A673 (cell line): ENCODE data around the gene DLEC1. TPM values are rescaled to one million over a fixed set of nuclear protein-coding genes. Genes with fewer than 3 reads are reported as not detected.

Source experiments
- BruUV-seq: library from RNA; stranded (reverse); fragments of 400-500 nt; replicated peaks from 2 replicates; lab custom pipeline; 2021; lab: Mats Ljungman, UMichigan
- CTCF ChIA-PET: fragments of 300-600 bp; sonication (Branson Sonifier 250); formaldehyde crosslinking; loops from one replicate; lab custom pipeline; 2022; ENCODE audit warnings: antibody characterized with exemption; lab: Charles Lee
- POLR2A ChIA-PET: fragments of 300-600 bp; sonication (Branson Sonifier 250); formaldehyde crosslinking; loops from one replicate; lab custom pipeline; 2022; ENCODE audit warnings: antibody characterized with exemption; ENCODE audit not compliant: low non-redundant PET; lab: Charles Lee
- DNase-seq: peaks from one replicate; pipeline ENCODE4 v3.0.0-alpha.2; 2015; ENCODE audit warnings: low spot score
- H3K27ac ChIP-seq: fragments of 200-600 bp; sonication (generic); 2 replicates; pipeline ENCODE4 v1.5.1; 2016; ENCODE audit warnings: mixed run types, low read depth, mild to moderate bottlenecking, mixed read lengths, antibody characterized with exemption, low read length; ENCODE audit not compliant: poor library complexity, severe bottlenecking
- H3K27me3 ChIP-seq: fragments of 200-600 bp; sonication (generic); replicated peaks from 2 replicates; pipeline ENCODE4 v1.6.1; 2017; ENCODE audit warnings: mixed run types, low read depth, mild to moderate bottlenecking, mixed read lengths, antibody characterized with exemption, low read length; ENCODE audit not compliant: insufficient read depth, poor library complexity
- H3K36me3 ChIP-seq: fragments of 200-600 bp; sonication (generic); 2 replicates; pipeline ENCODE4 v1.6.1; 2016; ENCODE audit warnings: mixed run types, mild to moderate bottlenecking, mixed read lengths, antibody characterized with exemption, low read length; ENCODE audit not compliant: insufficient read depth, poor library complexity, severe bottlenecking
- H3K4me1 ChIP-seq: fragments of 200-600 bp; sonication (generic); 2 replicates; pipeline ENCODE4 v1.6.1; 2017; ENCODE audit warnings: mixed run types, mild to moderate bottlenecking, mixed read lengths, antibody characterized with exemption, low read length; ENCODE audit not compliant: insufficient read depth, poor library complexity, severe bottlenecking
- H3K4me3 ChIP-seq: fragments of 200-600 bp; sonication (generic); 2 replicates; pipeline ENCODE4 v1.5.1; 2016; ENCODE audit warnings: low read depth, mixed run types, mild to moderate bottlenecking, mixed read lengths, low read length; ENCODE audit not compliant: poor library complexity, severe bottlenecking
- H3K9me3 ChIP-seq: fragments of 200-600 bp; sonication (generic); 2 replicates; pipeline ENCODE4 v1.6.1; 2016; ENCODE audit warnings: mixed run types, low read depth, mild to moderate bottlenecking, mixed read lengths, antibody characterized with exemption, low read length; ENCODE audit not compliant: poor library complexity, severe bottlenecking
- CTCF ChIP-seq: fragments of 300-800, 200-600 bp; sonication (generic); conservative IDR thresholded peaks from 2 replicates; pipeline ENCODE4 v1.5.1; 2017; ENCODE audit warnings: low read depth, mild to moderate bottlenecking, antibody characterized with exemption, low read length, moderate library complexity, mixed read lengths
- EZH2 ChIP-seq: fragments of 200-600 bp; sonication (generic); IDR thresholded peaks from 2 replicates; pipeline ENCODE4 v1.6.1; 2017; ENCODE audit warnings: borderline replicate concordance, low read depth, mild to moderate bottlenecking, mixed read lengths, antibody characterized with exemption, low read length; ENCODE audit not compliant: poor library complexity, severe bottlenecking
- intact Hi-C: fragments of 100-400 bp; cut with micrococcal nuclease; formaldehyde crosslinking; loops from one replicate; pipeline ENCODE4 v1.10.0; 2022; ENCODE audit not compliant: unreplicated experiment
- total RNA-seq: library from RNA; stranded (reverse); gene quantifications from 2 replicates; pipeline ENCODE4 v1.2.3, GENCODE V29; 2021

DLEC1 gene
- total RNA-seq, 1 experiment from 2014 or later: not detected

DNA sequence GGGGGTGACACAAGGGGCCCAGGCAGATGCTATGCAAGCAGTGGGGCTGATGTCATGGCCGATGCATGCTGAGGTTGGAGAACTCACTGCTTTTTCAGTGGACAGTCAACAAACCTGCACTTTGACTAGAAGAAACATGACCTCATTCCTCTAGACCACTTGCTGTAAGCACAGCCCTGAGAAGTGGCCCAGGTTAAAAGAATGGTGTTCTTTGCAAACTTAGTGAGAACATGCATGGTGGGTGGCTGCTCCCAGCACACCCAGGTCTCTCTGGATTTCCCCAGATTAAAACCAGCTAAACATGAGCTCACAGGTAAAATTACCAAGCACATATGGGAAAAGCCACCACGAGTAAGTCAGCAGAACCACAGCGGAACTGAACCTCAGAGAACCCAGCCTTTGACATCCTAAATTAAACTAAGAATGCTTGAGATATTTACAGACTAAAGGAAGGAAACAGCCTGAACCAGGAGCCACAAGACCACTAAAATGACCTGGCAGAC, 15.5 kb downstream of the DLEC1 start:
- POLR2A ChIA-PET: no interaction called here
- Histone ChIP-seq H3K27ac (no peak overlapping the region), H3K27me3 (no peaks in the 10 kb centered on the region), H3K4me3 (no peak overlapping the region), H3K9me3 (no peaks in the 10 kb centered on the region), H3K4me1 (no peaks in the 10 kb centered on the region), H3K36me3 (no peaks in the 10 kb centered on the region)
- CTCF ChIA-PET: no interaction called here
- TF ChIP-seq CTCF: no peak
- no peak for TF ChIP-seq EZH2
- BruUV-seq: no TSS peak
- DNase-seq: no peak
- intact Hi-C loops: no loop called here

- DNase-seq: no peak
- no peaks in the 10 kb centered on the region for H3K4me1 ChIP-seq
- H3K36me3 ChIP-seq: no peaks in the 10 kb centered on the region
- CTCF ChIA-PET: no interaction called here
- intact Hi-C loops: no loop called here
- H3K27me3 ChIP-seq: no peaks in the 10 kb centered on the region
- no peak for TF ChIP-seq CTCF
- no peak overlapping the region for H3K4me3 ChIP-seq
- H3K9me3 ChIP-seq: no peaks in the 10 kb centered on the region
- BruUV-seq: no TSS peak
- no peak overlapping the region for H3K27ac ChIP-seq
- POLR2A ChIA-PET: no interaction called here
Observed at GRCh38 chr3:38059148-38059547, 20.1 kb downstream of the DLEC1 start.

DNA sequence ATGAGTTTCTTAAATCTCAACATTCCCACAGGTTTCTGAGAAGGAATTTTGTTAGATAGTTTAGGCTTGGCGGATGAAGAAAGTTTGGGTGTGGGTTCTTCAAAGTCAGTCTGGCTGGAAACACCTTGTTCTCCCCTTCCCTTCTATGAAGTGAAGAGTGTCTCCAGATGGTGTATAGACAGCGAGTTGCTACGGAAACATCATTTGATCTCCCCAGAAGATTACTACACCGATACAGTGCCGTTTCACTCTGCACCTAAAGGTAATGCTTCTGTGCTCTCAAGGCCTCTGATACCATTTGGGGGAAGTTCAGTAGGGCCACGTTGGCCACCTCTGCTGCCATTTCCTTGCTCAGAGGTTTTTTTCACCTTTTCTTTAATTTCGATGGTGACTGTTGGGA, 20.6 kb downstream of the DLEC1 start:
- no peak for DNase-seq
- BruUV-seq: no TSS peak
- H3K27me3 ChIP-seq: no peaks in the 10 kb centered on the region
- ChIA-PET POLR2A (no interaction called here), CTCF (no interaction called here)
- no peak overlapping the region for H3K4me3 ChIP-seq
- H3K27ac ChIP-seq: no peak overlapping the region
- intact Hi-C loops: no loop called here
- H3K4me1 ChIP-seq: no peaks in the 10 kb centered on the region
- no peak for TF ChIP-seq EZH2
- TF ChIP-seq CTCF: no peak
- H3K36me3 ChIP-seq: no peaks in the 10 kb centered on the region
- H3K9me3 ChIP-seq: no peaks in the 10 kb centered on the region
